Testis (tissue), 2 donors: ENCODE data around the gene IL16.

Source experiments
- POLR2A ChIP-seq: fragments of 450-650 bp; IDR thresholded peaks from one replicate; pipeline ENCODE4 v1.6.1; 2017; ENCODE audit warnings: antibody characterized with exemption, mild to moderate bottlenecking, moderate library complexity
- TF ChIP-seq, protein P1 (sequence below), 3 experiments: fragments of 450-650 bp in 2 of 3; fragments of 200-600 bp in 1 of 3; sonication (generic) in 1 of 3; IDR thresholded peaks; one replicate each; pipeline ENCODE4 v1.5.1; 2016 to 2019; ENCODE audit warnings: antibody characterized with exemption in 3 of 3, mild to moderate bottlenecking in 2 of 3, moderate library complexity in 1 of 3

DNA sequence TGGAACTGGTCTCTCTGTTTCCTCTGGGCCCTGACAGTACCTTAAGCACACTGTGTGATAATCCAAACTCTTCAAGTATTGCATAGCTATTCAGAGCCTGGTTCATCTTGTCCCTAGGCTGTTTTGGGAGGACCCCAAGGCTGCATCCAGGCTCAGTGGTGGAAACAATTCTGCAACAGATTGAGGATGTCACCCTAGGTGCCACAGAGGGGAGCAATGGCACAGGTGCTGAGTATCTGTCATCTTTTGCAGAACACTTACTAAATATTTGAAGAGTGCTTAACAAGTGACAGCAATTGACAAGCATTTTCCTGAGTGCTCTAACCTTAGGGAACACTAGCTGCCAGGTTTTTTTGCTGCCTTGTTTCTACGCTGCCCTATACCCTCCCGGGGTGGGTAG is 99.5 kb downstream of the IL16 start:
- TF ChIP-seq, protein P1, sequence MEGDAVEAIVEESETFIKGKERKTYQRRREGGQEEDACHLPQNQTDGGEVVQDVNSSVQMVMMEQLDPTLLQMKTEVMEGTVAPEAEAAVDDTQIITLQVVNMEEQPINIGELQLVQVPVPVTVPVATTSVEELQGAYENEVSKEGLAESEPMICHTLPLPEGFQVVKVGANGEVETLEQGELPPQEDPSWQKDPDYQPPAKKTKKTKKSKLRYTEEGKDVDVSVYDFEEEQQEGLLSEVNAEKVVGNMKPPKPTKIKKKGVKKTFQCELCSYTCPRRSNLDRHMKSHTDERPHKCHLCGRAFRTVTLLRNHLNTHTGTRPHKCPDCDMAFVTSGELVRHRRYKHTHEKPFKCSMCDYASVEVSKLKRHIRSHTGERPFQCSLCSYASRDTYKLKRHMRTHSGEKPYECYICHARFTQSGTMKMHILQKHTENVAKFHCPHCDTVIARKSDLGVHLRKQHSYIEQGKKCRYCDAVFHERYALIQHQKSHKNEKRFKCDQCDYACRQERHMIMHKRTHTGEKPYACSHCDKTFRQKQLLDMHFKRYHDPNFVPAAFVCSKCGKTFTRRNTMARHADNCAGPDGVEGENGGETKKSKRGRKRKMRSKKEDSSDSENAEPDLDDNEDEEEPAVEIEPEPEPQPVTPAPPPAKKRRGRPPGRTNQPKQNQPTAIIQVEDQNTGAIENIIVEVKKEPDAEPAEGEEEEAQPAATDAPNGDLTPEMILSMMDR (IDR thresholded peaks at IDR 0.05) = no peak
- TF ChIP-seq POLR2A = no peak
